GM12878 (cell line): ENCODE measurements around the gene KCNE2. TPM values are rescaled to one million over a fixed set of nuclear protein-coding genes. Genes with fewer than 3 reads are reported as not detected.
A peak's percentile ranks its signal among the peaks of the same experiment; 100 is the strongest.

ENCODE experiments used
- ATAC-seq: fragments of 200-7000 bp; cut with Tn5 transposase; 3 replicates; pipeline ENCODE4 v1.9.1; 2020; ENCODE audit warnings: mild to moderate bottlenecking, moderate library complexity
- BruUV-seq: library from RNA; stranded (reverse); fragments of 400-500 nt; replicated peaks from 2 replicates; lab custom pipeline; 2021; lab: Mats Ljungman, UMichigan
- CTCF ChIA-PET: fragments of 300-600 bp; sonication (Branson Sonifier 250); formaldehyde crosslinking; extraction: SDS; loops from one replicate; lab custom pipeline; 2021; ENCODE audit warnings: inconsistent platforms; lab: Yijun Ruan, JAX
- POLR2A ChIA-PET: fragments of 350-600 bp; formaldehyde crosslinking; extraction: SDS; loops from one replicate; lab custom pipeline; 2021; ENCODE audit warnings: inconsistent platforms; lab: Charles Lee
- RAD21 ChIA-PET: fragments of 300-600 bp; sonication (Branson Sonifier 250); formaldehyde crosslinking; loops from one replicate; lab custom pipeline; 2023; ENCODE audit warnings: antibody characterized with exemption; ENCODE audit not compliant: unreplicated experiment; lab: Charles Lee
- SMC1A ChIA-PET: fragments of 300-600 bp; sonication (Branson Sonifier 250); formaldehyde crosslinking; loops from one replicate; lab custom pipeline; 2023; ENCODE audit not compliant: unreplicated experiment, uncharacterized antibody; lab: Charles Lee
- DNase-seq: peaks from one replicate; pipeline ENCODE4 v3.0.0-alpha.2; 2011; ENCODE audit warnings: low read depth, low spot score
- FAIRE-seq: peaks from 3 replicates; lab custom pipeline; 2011; peaks lifted over from hg19 to GRCh38; lab: Jason Lieb, UNC
- H2AFZ ChIP-seq: 2 replicates; pipeline ENCODE4 v1.6.0; 2011; ENCODE audit warnings: low read depth, low read length, control low read depth; ENCODE audit not compliant: control insufficient read depth
- H3K27ac ChIP-seq: 2 replicates; pipeline ENCODE4 v1.5.1; 2011; ENCODE audit warnings: control low read depth; ENCODE audit not compliant: control insufficient read depth, insufficient read depth
- H3K27me3 ChIP-seq, 2 experiments: replicated peaks in 1 of 2; 2 replicates each; pipeline versions ENCODE4 v1.6.0 to v1.6.1; 2011; ENCODE audit warnings: low read length in 1 of 2; ENCODE audit not compliant: control insufficient read depth in 2 of 2, insufficient read depth in 2 of 2
- H3K36me3 ChIP-seq, 2 experiments: 2 replicates each; pipeline ENCODE4 v1.5.1; 2011; ENCODE audit warnings: low read length in 1 of 2; ENCODE audit not compliant: control insufficient read depth in 2 of 2, insufficient read depth in 2 of 2
- H3K4me1 ChIP-seq: 2 replicates; pipeline ENCODE4 v1.6.1; 2011; ENCODE audit warnings: mild to moderate bottlenecking, low read length, moderate library complexity, mixed read lengths; ENCODE audit not compliant: control insufficient read depth, insufficient read depth
- H3K4me2 ChIP-seq: 2 replicates; pipeline ENCODE4 v1.6.0; 2011; ENCODE audit warnings: control low read depth; ENCODE audit not compliant: control insufficient read depth, insufficient read depth
- H3K4me3 ChIP-seq: fragments of 200-600 bp; sonication (generic); 2 replicates; pipeline ENCODE4 v1.5.1; 2016
- H3K79me2 ChIP-seq: 2 replicates; pipeline ENCODE4 v1.6.0; 2011; ENCODE audit warnings: low read length; ENCODE audit not compliant: control insufficient read depth, insufficient read depth
- H3K9ac ChIP-seq: 2 replicates; pipeline ENCODE4 v1.8.0; 2011; ENCODE audit warnings: low read length, control low read depth, mixed read lengths; ENCODE audit not compliant: control insufficient read depth, insufficient read depth
- H3K9me3 ChIP-seq: replicated peaks from 3 replicates; pipeline ENCODE4 v1.5.1; 2011; ENCODE audit warnings: mild to moderate bottlenecking, low read length; ENCODE audit not compliant: control insufficient read depth, insufficient read depth
- H4K20me1 ChIP-seq: 2 replicates; pipeline ENCODE4 v1.6.0; 2011; ENCODE audit not compliant: control insufficient read depth, insufficient read depth
- EGR1 ChIP-seq, 2 experiments: IDR thresholded peaks; 1 replicate in 1 of 2; 2 replicates in 1 of 2; pipeline ENCODE4 v1.6.1; 2011 to 2012; ENCODE audit warnings: low read depth in 2 of 2, low read length in 2 of 2, borderline replicate concordance in 1 of 2, mild to moderate bottlenecking in 1 of 2, moderate library complexity in 1 of 2
- GABPA ChIP-seq: IDR thresholded peaks from 2 replicates; pipeline ENCODE4 v1.6.1; 2014; ENCODE audit warnings: antibody characterized with exemption, low read depth, mild to moderate bottlenecking, inconsistent platforms
- RAD21 ChIP-seq: IDR thresholded peaks from 2 replicates; pipeline ENCODE4 v1.6.1; 2011; ENCODE audit warnings: mild to moderate bottlenecking, low read depth, low read length, moderate library complexity; ENCODE audit not compliant: insufficient read depth
- SMC3 ChIP-seq: IDR thresholded peaks from 2 replicates; pipeline ENCODE4 v1.6.1; 2011; ENCODE audit warnings: low read length, improper control_type of control experiment, borderline replicate concordance
- SREBF1 ChIP-seq: IDR thresholded peaks from 2 replicates; pipeline ENCODE4 v1.6.1; 2012; ENCODE audit warnings: mild to moderate bottlenecking, low read length
- TAF1 ChIP-seq: IDR thresholded peaks from 2 replicates; pipeline ENCODE4 v1.6.1; 2011; ENCODE audit warnings: mild to moderate bottlenecking, low read depth, low read length, borderline replicate concordance
- ZNF24 ChIP-seq: fragments of 450-650 bp; IDR thresholded peaks from 2 replicates; pipeline ENCODE4 v1.6.1; 2017; ENCODE audit warnings: antibody characterized with exemption, mild to moderate bottlenecking
- ZSCAN29 ChIP-seq: fragments of 450-650 bp; IDR thresholded peaks from 2 replicates; pipeline ENCODE4 v1.6.1; 2017; ENCODE audit warnings: mild to moderate bottlenecking, moderate library complexity
- WGBS: methylation state at CpG from one replicate; pipeline ENCODE4 v1.1.6; 2016; ENCODE audit warnings: low lambda C conversion rate; ENCODE audit not compliant: insufficient replicate concordance, insufficient coverage; ENCODE audit errors: missing lambda C conversion rate; 5-methylcytosine and 5-hydroxymethylcytosine counted together
- in situ Hi-C: fragments of 300-500 bp; cut with MboI; formaldehyde crosslinking; loops from 9 replicates; pipeline ENCODE4 v1.14.3; 2018; ENCODE audit warnings: mixed read lengths
- intact Hi-C: fragments of 100-400 bp; cut with micrococcal nuclease; formaldehyde crosslinking; loops from one replicate; pipeline ENCODE4 v1.14.2; 2022; ENCODE audit not compliant: unreplicated experiment
- polyA plus RNA-seq, 11 experiments: library from polyadenylated mRNA; depleted of rRNA in 4 of 11; unstranded in 6 of 11; stranded (reverse) in 5 of 11; fragments of >200 nt; fragmentation: Nextera tagmentation in 4 of 11; fragmentation: Illumina TruSeq in 1 of 11; extraction: Ambion mirVana in 4 of 11; extraction: Trizol in 1 of 11; gene quantifications; 1 replicate in 1 of 11; 2 replicates in 10 of 11; pipeline versions ENCODE4 v1.2.1 to v1.2.3, GENCODE V29; 2011 to 2016; ENCODE audit warnings: inconsistent platforms in 2 of 11, missing spikeins in 2 of 11, low read depth in 1 of 11
- total RNA-seq, 4 experiments: library from RNA; depleted of rRNA in 3 of 4; stranded (reverse); fragments of >200 nt in 3 of 4; fragmentation: Illumina TruSeq in 1 of 4; extraction: Trizol in 1 of 4; gene quantifications; 2 replicates each; pipeline versions ENCODE4 v1.2.1 to v1.2.3, GENCODE V29; 2013 to 2021
- TF ChIP-seq, protein P1 (sequence below): IDR thresholded peaks from 2 replicates; pipeline ENCODE4 v1.6.1; 2012; ENCODE audit warnings: low read depth, low read length, improper control_type of control experiment
- TF ChIP-seq, protein P2 (sequence below): IDR thresholded peaks from 2 replicates; pipeline ENCODE4 v1.6.1; 2012; ENCODE audit warnings: low read depth, low read length, improper control_type of control experiment
- TF ChIP-seq, protein P3 (sequence below), 3 experiments: IDR thresholded peaks in 2 of 3; conservative IDR thresholded peaks in 1 of 3; 2 replicates each; pipeline ENCODE4 v1.5.1; 2011; ENCODE audit warnings: low read depth in 3 of 3, low read length in 3 of 3, mild to moderate bottlenecking in 3 of 3, control low read depth in 2 of 3, moderate library complexity in 2 of 3, inconsistent platforms in 1 of 3, mixed read lengths in 1 of 3; ENCODE audit not compliant: control insufficient read depth in 2 of 3, insufficient read depth in 1 of 3; ENCODE audit errors: extremely low read depth in 1 of 3
- TF ChIP-seq, protein P4 (sequence below): fragments of 450-650 bp; IDR thresholded peaks from 2 replicates; pipeline ENCODE4 v1.6.1; 2017; ENCODE audit warnings: antibody characterized with exemption, mild to moderate bottlenecking, moderate library complexity

KCNE2 gene
- total and polyA plus RNA-seq, 10 of the 15 experiments (the other 5 are each of a cell fraction or from before 2014, with no cell fraction given), result not detected

DNA sequence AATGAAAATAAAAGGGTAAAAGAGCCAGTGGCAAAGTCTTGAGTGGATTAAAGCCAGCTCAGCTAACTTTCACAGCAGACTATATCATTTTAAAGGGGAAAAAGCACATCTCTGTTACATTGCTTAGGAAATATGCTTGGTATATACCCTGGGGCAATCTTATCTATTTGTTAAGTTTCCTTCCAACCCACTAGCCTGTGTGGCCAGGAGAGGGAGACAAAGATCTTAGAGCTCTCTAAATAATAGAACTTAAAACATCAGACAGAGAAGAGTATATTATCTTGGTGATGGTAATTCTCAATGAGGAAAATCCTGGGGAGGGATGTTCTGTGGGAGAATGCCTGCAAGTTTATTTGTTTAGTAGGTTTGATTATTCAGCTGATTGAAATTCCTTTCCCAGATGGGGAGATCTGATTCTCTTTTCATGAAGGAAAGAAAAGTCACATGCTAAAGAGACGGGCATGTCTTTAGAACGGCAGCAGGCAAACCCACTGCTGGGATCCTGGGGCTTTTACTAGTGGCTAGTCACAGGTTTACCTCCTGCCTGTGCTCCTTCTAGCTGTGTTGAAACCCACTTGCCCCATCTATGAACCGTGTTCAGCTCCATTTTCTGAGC is 3.6 kb downstream of the KCNE2 start:
- FAIRE-seq, result peak; percentile 13
- POLR2A ChIA-PET, result no interaction called here
- WGBS, result 73% methylated on average over 3 of the region's 3 CpGs

More for the DNA sequence above, 3.6 kb downstream of the KCNE2 start:
- in situ Hi-C loops, result no loop called here
- H3K4me1 ChIP-seq, result no peaks in the 10 kb centered on the region
- H4K20me1 ChIP-seq, result no peaks in the 10 kb centered on the region
- no peaks in the 10 kb centered on the region for H3K9me3 ChIP-seq
- no peak for DNase-seq
- no peak overlapping the region for H3K27ac ChIP-seq
- RAD21 ChIA-PET, result no interaction called here
- CTCF ChIA-PET, result interaction anchor here (0.8 to 2.9 kb wide), 11 partner anchors 9 to 452 kb away, joined by 3 to 16 read pairs (median 4); partner anchors contain the start of gene ATP5PO
- H3K27me3 ChIP-seq, result no peaks in the 10 kb centered on the region
- no peaks in the 10 kb centered on the region for H3K79me2 ChIP-seq
- no peak for TF ChIP-seq GABPA
- TF ChIP-seq, protein P1, sequence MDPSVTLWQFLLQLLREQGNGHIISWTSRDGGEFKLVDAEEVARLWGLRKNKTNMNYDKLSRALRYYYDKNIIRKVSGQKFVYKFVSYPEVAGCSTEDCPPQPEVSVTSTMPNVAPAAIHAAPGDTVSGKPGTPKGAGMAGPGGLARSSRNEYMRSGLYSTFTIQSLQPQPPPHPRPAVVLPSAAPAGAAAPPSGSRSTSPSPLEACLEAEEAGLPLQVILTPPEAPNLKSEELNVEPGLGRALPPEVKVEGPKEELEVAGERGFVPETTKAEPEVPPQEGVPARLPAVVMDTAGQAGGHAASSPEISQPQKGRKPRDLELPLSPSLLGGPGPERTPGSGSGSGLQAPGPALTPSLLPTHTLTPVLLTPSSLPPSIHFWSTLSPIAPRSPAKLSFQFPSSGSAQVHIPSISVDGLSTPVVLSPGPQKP, result no peak
- TF ChIP-seq RAD21, result peak; percentile 70
- no peak for TF ChIP-seq ZSCAN29
- no peak for TF ChIP-seq ZNF24
- no peak for TF ChIP-seq EGR1 (IDR thresholded peaks at IDR 0.05; ENCODE audit: borderline replicate concordance in 1 of 2, low read depth in 2 of 2, low read length in 2 of 2)
- TF ChIP-seq, protein P2, sequence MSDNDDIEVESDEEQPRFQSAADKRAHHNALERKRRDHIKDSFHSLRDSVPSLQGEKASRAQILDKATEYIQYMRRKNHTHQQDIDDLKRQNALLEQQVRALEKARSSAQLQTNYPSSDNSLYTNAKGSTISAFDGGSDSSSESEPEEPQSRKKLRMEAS, result no peak
- no peak for TF ChIP-seq TAF1
- TF ChIP-seq SREBF1, result no peak
- peak; percentile 41; the same call in 1 of the 2 replicates for TF ChIP-seq SMC3
- TF ChIP-seq, protein P3, sequence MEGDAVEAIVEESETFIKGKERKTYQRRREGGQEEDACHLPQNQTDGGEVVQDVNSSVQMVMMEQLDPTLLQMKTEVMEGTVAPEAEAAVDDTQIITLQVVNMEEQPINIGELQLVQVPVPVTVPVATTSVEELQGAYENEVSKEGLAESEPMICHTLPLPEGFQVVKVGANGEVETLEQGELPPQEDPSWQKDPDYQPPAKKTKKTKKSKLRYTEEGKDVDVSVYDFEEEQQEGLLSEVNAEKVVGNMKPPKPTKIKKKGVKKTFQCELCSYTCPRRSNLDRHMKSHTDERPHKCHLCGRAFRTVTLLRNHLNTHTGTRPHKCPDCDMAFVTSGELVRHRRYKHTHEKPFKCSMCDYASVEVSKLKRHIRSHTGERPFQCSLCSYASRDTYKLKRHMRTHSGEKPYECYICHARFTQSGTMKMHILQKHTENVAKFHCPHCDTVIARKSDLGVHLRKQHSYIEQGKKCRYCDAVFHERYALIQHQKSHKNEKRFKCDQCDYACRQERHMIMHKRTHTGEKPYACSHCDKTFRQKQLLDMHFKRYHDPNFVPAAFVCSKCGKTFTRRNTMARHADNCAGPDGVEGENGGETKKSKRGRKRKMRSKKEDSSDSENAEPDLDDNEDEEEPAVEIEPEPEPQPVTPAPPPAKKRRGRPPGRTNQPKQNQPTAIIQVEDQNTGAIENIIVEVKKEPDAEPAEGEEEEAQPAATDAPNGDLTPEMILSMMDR (IDR thresholded peaks at IDR 0.05 in 2 of 3, conservative IDR thresholded peaks at IDR 0.05 in 1 of 3; ENCODE audit: control insufficient read depth in 2 of 3, extremely low read depth in 1 of 3, insufficient read depth in 1 of 3, low read depth in 3 of 3, low read length in 3 of 3), result peak; percentile 69 to 73 (median 72)
- TF ChIP-seq, protein P4, sequence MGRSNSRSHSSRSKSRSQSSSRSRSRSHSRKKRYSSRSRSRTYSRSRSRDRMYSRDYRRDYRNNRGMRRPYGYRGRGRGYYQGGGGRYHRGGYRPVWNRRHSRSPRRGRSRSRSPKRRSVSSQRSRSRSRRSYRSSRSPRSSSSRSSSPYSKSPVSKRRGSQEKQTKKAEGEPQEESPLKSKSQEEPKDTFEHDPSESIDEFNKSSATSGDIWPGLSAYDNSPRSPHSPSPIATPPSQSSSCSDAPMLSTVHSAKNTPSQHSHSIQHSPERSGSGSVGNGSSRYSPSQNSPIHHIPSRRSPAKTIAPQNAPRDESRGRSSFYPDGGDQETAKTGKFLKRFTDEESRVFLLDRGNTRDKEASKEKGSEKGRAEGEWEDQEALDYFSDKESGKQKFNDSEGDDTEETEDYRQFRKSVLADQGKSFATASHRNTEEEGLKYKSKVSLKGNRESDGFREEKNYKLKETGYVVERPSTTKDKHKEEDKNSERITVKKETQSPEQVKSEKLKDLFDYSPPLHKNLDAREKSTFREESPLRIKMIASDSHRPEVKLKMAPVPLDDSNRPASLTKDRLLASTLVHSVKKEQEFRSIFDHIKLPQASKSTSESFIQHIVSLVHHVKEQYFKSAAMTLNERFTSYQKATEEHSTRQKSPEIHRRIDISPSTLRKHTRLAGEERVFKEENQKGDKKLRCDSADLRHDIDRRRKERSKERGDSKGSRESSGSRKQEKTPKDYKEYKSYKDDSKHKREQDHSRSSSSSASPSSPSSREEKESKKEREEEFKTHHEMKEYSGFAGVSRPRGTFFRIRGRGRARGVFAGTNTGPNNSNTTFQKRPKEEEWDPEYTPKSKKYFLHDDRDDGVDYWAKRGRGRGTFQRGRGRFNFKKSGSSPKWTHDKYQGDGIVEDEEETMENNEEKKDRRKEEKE, result no peak
- TF ChIP-seq, all 136 proteins: peak for 3
- Histone ChIP-seq H3K9ac (no peak overlapping the region), H3K36me3 (no peaks in the 10 kb centered on the region), H2AFZ (no peak overlapping the region), H3K4me3 (no peak overlapping the region), H3K4me2 (no peak overlapping the region)
- intact Hi-C loops, result no loop called here
- SMC1A ChIA-PET, result interaction anchor here (0.6 to 1.2 kb wide), 7 partner anchors 13 to 887 kb away, joined by 3 to 4 read pairs (median 4); no protein-coding TSS in a partner anchor
- ATAC-seq, result peak; percentile 91
- no TSS peak for BruUV-seq
